ENCODE data around the gene GRIK4. TPM values are rescaled to one million over a fixed set of nuclear protein-coding genes. Genes with fewer than 3 reads are reported as not detected.

The GRIK4 gene
- polyA plus RNA-seq, 1 donor from 2014 or later, result not detected

DNA sequence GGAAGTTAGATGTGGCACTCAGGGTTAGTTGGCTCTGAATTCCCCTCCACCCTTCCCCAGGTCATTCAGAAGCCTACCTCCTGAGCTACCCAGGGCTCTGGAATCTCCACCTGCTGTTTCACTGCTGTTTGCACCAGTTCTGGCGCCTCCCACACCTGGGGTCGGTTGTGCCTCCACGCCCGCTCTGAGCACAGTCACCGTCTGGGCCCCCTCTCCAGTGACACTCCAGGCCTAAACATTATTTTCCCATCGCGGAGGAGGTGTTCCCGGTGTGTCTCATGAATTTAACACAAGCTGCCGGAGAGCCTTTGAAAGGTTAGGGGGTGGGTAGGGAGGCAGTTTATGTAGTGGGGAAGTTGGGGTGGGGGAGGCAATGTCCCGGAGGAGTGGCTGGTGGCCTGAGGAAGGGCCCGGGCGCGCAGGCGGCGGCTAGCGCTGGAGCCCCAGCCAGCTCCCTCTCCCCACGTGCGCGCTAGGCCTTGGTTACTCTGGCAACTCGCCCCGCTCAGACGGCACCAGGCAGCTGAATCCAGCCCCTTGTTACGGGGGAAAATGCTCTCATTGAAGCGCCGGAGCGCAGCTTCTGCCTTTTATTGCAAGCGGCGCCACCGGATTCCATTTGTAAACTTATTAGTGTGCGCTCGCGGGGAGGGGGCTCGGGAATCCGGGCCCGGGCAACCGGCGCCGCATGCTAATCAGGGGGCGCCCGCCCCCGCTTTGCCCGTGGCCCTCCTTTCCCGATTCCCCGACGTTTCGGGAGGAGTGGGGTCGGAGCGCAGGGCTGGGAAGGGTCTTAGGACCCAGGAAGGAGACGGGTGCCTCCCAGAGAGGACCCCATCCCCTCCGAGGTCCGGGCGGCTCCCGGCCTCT is 52.4 kb downstream of the GRIK4 start:
- Mint-ChIP-seq H3K36me3 (peaks cover 2% of the 10 kb centered on the region), H3K9me3 (peaks cover 0 to 4% (median 0%) of the 10 kb centered on the region in 3 donors), H3K4me3 (peak overlapping the region in 2 of 4 donors; percentile 4 to 50), H3K4me1 (peaks cover 0 to 3% (median 0%) of the 10 kb centered on the region in 3 donors), H3K27me3 (peaks cover 30% of the 10 kb centered on the region), H3K27ac (no peak overlapping the region)

DNA sequence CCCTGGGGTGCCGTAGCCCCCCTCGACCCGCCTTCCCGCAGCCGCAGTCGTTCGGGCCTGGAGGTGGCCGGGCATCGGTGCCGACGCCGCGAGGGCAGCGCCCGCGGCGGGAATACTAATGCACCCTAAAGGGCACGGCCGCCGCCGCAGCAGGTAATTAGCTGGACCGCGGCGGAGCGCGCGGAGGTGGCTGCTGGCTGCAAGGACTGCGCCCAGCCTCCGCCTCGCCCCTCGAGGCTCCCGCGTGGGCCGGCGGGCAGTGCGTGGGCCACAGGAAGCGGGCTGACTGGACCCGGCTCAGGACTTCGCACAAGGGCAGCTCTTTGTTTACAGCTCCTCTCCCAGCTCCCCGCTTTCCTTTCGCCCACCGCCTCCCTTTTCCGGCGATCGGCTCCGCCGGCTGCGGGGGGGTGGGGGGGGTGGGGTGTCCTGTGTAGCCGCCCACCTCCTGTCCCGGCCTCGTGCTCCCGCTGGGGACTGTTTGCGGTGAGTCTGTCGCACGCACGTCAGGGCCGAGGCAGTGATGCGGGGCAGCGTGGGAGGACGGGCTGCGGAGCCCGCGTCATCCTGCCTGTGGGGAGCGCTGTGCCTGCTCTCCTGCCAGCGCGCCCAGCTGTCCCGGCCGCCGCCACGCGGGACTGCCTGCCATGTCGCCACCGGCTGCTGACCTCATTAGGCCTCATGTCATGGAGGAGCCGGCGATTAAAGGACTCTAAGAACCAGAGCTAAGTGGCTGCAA is 53.2 kb downstream of the GRIK4 start:
- H3K27me3 Mint-ChIP-seq, result peaks cover 30% of the 10 kb centered on the region
- H3K9me3 Mint-ChIP-seq, result peaks cover 0 to 4% (median 0%) of the 10 kb centered on the region in 3 donors
- peaks cover 2% of the 10 kb centered on the region for H3K36me3 Mint-ChIP-seq
- peak overlapping the region in 1 of 3 donors; percentile 62 for H3K27ac Mint-ChIP-seq
- peak overlapping the region; percentile 6 to 88 (median 58) for H3K4me3 Mint-ChIP-seq
- H3K4me1 Mint-ChIP-seq, result peaks cover 0 to 3% (median 0%) of the 10 kb centered on the region in 3 donors

DNA sequence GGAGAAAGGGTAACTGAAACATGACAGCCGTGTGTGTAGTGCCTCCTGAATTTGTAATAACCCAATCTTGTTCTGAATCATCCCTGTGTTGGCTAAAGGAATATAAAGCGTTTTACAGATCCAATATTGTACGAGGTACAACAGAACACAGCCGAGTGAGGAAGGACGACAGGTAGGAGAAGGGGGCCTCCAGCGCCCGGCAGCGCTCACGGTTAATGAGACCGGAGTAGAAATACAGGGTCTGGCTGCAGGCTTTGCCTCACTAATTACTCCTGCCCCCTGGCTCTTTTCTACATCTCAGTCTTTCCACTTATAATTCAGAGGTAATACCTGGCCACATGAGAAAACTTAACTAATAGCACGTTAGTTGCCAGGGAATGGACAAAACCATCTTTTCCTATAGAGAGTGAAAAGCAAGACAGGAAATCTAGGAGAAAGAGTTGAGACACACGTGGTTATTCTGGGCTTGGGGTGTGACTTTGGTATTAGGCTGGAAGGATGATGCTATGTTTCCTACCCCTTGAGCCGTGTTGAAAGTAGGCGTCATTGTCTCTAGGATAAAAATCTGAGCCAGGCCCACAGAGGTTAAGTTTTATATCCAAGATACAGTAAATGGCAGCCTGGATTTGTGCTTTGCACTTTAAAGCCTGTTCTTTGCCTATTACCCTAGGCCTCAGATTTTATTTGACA is 54.1 kb downstream of the GRIK4 start:
- peak overlapping the region in 1 of 3 donors; percentile 62 for H3K27ac Mint-ChIP-seq
- peaks cover 0 to 3% (median 0%) of the 10 kb centered on the region in 3 donors for H3K4me1 Mint-ChIP-seq
- peaks cover 0 to 4% (median 0%) of the 10 kb centered on the region in 3 donors for H3K9me3 Mint-ChIP-seq
- peaks cover 2% of the 10 kb centered on the region for H3K36me3 Mint-ChIP-seq
- peaks cover 24% of the 10 kb centered on the region for H3K27me3 Mint-ChIP-seq
- peak overlapping the region; percentile 6 to 88 (median 58) for H3K4me3 Mint-ChIP-seq

DNA sequence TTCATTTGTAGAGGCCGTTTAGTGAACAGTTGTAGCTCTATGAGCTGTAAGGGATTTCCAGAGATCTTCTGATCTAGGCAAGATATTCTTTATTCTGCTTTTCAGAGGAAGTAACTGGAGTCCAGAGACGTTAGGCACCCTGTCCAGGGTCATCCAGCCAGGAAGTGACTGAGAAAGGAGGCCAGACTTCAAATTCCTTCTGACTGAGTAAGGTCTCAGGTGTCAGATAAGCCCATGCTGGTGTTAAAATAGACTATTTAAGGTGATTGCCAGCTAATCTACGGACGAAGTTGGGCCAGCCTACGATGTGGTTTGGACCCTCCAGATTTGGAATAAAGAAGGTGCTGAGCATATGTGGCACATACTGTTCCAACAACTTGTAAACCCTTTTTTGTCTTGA is 54.6 kb downstream of the GRIK4 start:
- Mint-ChIP-seq H3K36me3 (peaks cover 2% of the 10 kb centered on the region), H3K4me1 (peaks cover 0 to 3% (median 0%) of the 10 kb centered on the region in 3 donors), H3K9me3 (peaks cover 0 to 4% (median 0%) of the 10 kb centered on the region in 3 donors), H3K4me3 (peak overlapping the region in 2 of 4 donors; percentile 6 to 31), H3K27me3 (peaks cover 23% of the 10 kb centered on the region), H3K27ac (peak overlapping the region in 1 of 3 donors; percentile 17)

- Mint-ChIP-seq H3K9me3 (peaks cover 0 to 4% (median 0%) of the 10 kb centered on the region in 3 donors), H3K4me1 (peaks cover 0 to 3% (median 0%) of the 10 kb centered on the region in 3 donors), H3K27ac (no peak overlapping the region), H3K27me3 (peaks cover 8% of the 10 kb centered on the region), H3K36me3 (peaks cover 2% of the 10 kb centered on the region), H3K4me3 (no peak overlapping the region)
Observed at GRCh38 chr11:120568572-120569307, 57.2 kb downstream of the GRIK4 start.

GRCh38 chr11:120569861-120570260 is 58.3 kb downstream of the GRIK4 start:
- Mint-ChIP-seq H3K9me3 (peaks cover 0 to 4% (median 0%) of the 10 kb centered on the region in 3 donors), H3K27ac (no peak overlapping the region), H3K4me3 (no peak overlapping the region), H3K36me3 (peaks cover 2% of the 10 kb centered on the region), H3K4me1 (peaks cover 0 to 3% (median 0%) of the 10 kb centered on the region in 3 donors), H3K27me3 (peaks cover 7% of the 10 kb centered on the region)

DNA sequence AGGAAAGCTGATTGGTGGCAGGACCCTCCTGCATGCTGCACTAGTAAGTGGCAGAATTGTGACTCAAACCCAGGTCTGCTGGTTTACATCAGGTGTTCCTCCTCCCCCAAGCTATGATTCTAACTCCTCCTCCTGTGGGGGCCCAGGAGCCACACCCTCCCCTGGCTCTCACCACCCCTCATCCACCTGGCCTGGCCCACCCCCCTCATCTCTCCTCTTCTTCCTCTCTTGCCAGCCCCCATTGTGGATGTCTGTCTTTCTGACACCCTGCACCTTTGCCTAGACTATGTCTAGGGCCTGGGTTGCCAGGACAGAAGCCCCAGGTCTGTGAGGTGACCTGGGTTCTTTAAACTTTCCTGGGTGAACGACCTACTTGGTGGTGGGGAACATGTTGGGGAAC is 59.9 kb downstream of the GRIK4 start:
- Mint-ChIP-seq H3K9me3 (peaks cover 0 to 2% (median 0%) of the 10 kb centered on the region in 3 donors), H3K36me3 (no peaks in the 10 kb centered on the region), H3K27ac (no peak overlapping the region), H3K4me3 (no peak overlapping the region), H3K4me1 (no peaks in the 10 kb centered on the region), H3K27me3 (peaks cover 5% of the 10 kb centered on the region)

- Mint-ChIP-seq H3K9me3 (no peaks in the 10 kb centered on the region), H3K36me3 (no peaks in the 10 kb centered on the region), H3K27me3 (peaks cover 14% of the 10 kb centered on the region), H3K27ac (peak overlapping the region in 1 of 3 donors; percentile 53), H3K4me1 (peaks cover 0 to 4% (median 0%) of the 10 kb centered on the region in 3 donors), H3K4me3 (no peak overlapping the region)
Observed at GRCh38 chr11:120573756-120574354, 62.3 kb downstream of the GRIK4 start.

DNA sequence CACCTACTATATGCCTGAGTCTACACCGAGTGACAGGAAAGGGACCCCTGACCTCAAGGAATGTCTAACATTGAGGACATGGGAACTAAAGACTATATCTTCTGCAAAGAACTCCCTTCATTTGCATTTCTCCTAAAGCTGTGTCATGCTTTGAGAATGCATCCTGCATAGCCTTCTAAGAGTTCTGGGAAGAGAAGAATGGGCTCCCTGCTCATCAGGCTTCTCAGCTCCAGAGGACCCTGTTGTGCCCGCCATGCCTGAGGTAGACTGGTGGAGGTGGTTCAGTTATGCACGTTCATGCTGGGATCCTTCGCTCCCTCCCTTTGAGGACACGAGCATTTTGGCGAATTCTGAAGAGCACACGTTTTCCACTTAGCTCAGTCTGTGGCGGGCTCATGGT is 63.3 kb downstream of the GRIK4 start:
- no peaks in the 10 kb centered on the region for H3K36me3 Mint-ChIP-seq
- no peak overlapping the region for H3K4me3 Mint-ChIP-seq
- H3K4me1 Mint-ChIP-seq, result peaks cover 0 to 4% (median under 1%) of the 10 kb centered on the region in 3 donors
- no peak overlapping the region for H3K27ac Mint-ChIP-seq
- no peaks in the 10 kb centered on the region for H3K9me3 Mint-ChIP-seq
- H3K27me3 Mint-ChIP-seq, result peaks cover 14% of the 10 kb centered on the region

DNA sequence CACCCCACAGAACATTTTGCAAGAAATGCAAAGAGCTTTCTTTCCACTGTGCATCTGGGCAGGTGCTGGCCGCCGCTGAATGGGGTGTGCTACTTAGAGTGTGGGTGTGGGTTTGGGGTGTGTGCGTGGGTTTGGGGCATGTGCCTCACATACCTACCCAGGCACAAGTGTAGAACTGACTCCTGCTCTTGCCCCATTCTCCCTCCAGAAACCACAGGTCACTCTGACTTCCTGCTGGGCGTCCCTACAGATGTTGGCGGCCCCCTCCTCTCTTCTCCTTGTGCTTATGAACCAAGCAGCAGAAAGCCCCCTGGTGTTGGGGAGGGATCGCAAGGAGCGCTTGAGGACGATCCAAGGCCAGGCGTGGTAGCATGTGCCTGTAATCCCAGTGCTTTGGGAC is 63.9 kb downstream of the GRIK4 start:
- Mint-ChIP-seq H3K4me1 (peaks cover 0 to 4% (median 2%) of the 10 kb centered on the region in 3 donors), H3K9me3 (no peaks in the 10 kb centered on the region), H3K27ac (no peak overlapping the region), H3K4me3 (no peak overlapping the region), H3K27me3 (peaks cover 14% of the 10 kb centered on the region), H3K36me3 (no peaks in the 10 kb centered on the region)

DNA sequence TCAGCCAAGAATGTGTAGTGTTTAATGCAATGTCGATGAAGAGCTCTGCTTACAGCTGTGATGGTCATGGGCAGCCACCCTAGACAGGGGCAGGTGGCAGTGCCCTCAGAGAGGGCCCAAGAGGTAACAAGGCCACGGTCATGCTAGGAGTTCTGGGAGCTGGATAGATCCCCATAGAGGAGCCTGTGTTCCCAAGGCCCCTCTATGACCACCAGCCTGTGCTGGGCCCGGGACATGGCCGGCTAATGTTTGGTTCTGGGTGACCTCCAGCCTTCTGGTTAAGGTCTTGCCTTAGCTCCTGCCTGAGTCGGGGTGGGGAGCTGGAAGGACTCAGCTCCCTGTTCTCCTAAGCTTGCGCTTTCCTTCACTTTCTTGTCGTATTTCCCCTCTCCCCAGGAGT is 65.1 kb downstream of the GRIK4 start:
- Mint-ChIP-seq H3K4me1 (peaks cover 0 to 4% (median 2%) of the 10 kb centered on the region in 3 donors), H3K36me3 (no peaks in the 10 kb centered on the region), H3K27ac (no peak overlapping the region), H3K9me3 (no peaks in the 10 kb centered on the region), H3K27me3 (peaks cover 16% of the 10 kb centered on the region), H3K4me3 (no peak overlapping the region)

GRCh38 chr11:120577041-120577440 is 65.5 kb downstream of the GRIK4 start:
- Mint-ChIP-seq H3K27ac (no peak overlapping the region), H3K4me1 (peaks cover 0 to 4% (median 2%) of the 10 kb centered on the region in 3 donors), H3K27me3 (peaks cover 16% of the 10 kb centered on the region), H3K4me3 (no peak overlapping the region), H3K36me3 (no peaks in the 10 kb centered on the region), H3K9me3 (no peaks in the 10 kb centered on the region)

DNA sequence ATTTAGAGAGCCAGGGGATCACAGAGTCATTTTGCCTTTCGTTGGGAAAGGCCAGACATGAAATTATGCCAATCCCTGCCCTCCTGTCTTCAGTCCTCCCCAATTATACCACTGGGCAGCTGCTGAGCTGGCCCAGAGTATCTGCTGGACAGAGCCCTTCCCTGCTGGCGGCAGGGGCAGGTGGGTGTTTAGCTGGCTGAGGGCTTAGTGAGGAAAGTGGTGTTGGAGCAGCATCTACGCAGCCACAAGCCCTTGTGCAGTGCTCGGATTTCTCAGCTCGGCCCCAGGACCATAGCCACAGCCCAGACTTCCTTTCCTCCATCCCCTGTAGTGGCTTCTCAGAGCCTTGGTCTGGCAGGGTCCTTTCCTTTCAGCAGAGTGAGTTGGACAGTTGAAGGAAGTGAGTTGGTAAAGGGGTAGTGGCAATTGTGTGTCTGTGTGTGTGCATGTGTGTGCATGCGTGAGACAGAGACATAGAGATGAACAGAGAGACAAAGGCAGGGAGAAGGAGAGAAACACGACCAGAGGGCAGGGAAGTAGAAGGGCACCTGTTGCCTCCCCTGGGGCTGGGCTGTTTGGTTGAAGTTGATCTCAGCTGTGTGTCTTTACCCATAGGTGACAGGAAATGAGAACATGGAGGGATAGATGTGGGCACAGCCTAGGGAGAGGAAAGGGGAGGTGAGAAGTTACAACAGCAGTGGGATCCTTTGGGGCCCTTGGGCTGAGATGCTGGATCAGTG is 66.2 kb downstream of the GRIK4 start:
- Mint-ChIP-seq H3K36me3 (no peaks in the 10 kb centered on the region), H3K4me1 (peaks cover 0 to 4% (median 2%) of the 10 kb centered on the region in 3 donors), H3K4me3 (no peak overlapping the region), H3K27ac (no peak overlapping the region), H3K9me3 (no peaks in the 10 kb centered on the region), H3K27me3 (peaks cover 21% of the 10 kb centered on the region)

Data from IgD-negative memory B cell (primary cell).